DMS153 treated with DMSO at 0.1 percent for 48 hours (cell line): ENCODE measurements around the gene SEPTIN7.
"Not testable (repeated sequence)": the region's sequence is repeated elsewhere in the genome, so short reads cannot be mapped to it uniquely, and the experiment has no call there.

Experiments
- DNase-seq: peaks from one replicate; lab custom pipeline; 2025; ENCODE audit not compliant: unreplicated experiment; lab: John Stamatoyannopoulos, UW

Gene SEPTIN7

GRCh38 chr7:35800718-35801391, at the start of gene SEPTIN7:
TSS of gene SEPTIN7 (plus strand) at chr7:35801057. CDS start at chr7:35801210, 153 bp downstream.
- peak; percentile 99 for DNase-seq

- DNase-seq = no peak
Measured at GRCh38 chr7:35752742-35753141, 48.1 kb upstream of the SEPTIN7 start.

- DNase-seq = no peak
Measured at GRCh38 chr7:35753761-35754603, 46.9 kb upstream of the SEPTIN7 start.

- no peak for DNase-seq
Measured at GRCh38 chr7:35754741-35755140, 46.1 kb upstream of the SEPTIN7 start.

GRCh38 chr7:35755711-35756110, 45.1 kb upstream of the SEPTIN7 start:
- no peak for DNase-seq

- DNase-seq = not testable (repeated sequence)
Measured at GRCh38 chr7:35756453-35756852, 44.4 kb upstream of the SEPTIN7 start.

- no peak for DNase-seq
Measured at GRCh38 chr7:35757574-35757973, 43.3 kb upstream of the SEPTIN7 start.

GRCh38 chr7:35758421-35758820, 42.4 kb upstream of the SEPTIN7 start:
- no peak for DNase-seq

- DNase-seq = no peak
Measured at GRCh38 chr7:35760143-35760745, 40.6 kb upstream of the SEPTIN7 start.

- no peak for DNase-seq
Measured at GRCh38 chr7:35761871-35762677, 38.8 kb upstream of the SEPTIN7 start.

GRCh38 chr7:35762781-35763180, 38.1 kb upstream of the SEPTIN7 start:
- DNase-seq = no peak

GRCh38 chr7:35768346-35768745, 32.5 kb upstream of the SEPTIN7 start:
- no peak for DNase-seq

GRCh38 chr7:35771776-35772175, 29.1 kb upstream of the SEPTIN7 start:
- no peak for DNase-seq

- DNase-seq = no peak
Measured at GRCh38 chr7:35773994-35774393, 26.9 kb upstream of the SEPTIN7 start.

GRCh38 chr7:35776686-35777085, 24.2 kb upstream of the SEPTIN7 start:
- no peak for DNase-seq

- DNase-seq = no peak
Measured at GRCh38 chr7:35777121-35777520, 23.7 kb upstream of the SEPTIN7 start.

- DNase-seq = no peak
Measured at GRCh38 chr7:35780070-35780469, 20.8 kb upstream of the SEPTIN7 start.

GRCh38 chr7:35781200-35781701, 19.6 kb upstream of the SEPTIN7 start:
- DNase-seq = no peak

- no peak for DNase-seq
Measured at GRCh38 chr7:35781767-35782515, 18.9 kb upstream of the SEPTIN7 start.

- no peak for DNase-seq
Measured at GRCh38 chr7:35784332-35784731, 16.5 kb upstream of the SEPTIN7 start.
